ENCODE data around the gene CASP2.

DNA sequence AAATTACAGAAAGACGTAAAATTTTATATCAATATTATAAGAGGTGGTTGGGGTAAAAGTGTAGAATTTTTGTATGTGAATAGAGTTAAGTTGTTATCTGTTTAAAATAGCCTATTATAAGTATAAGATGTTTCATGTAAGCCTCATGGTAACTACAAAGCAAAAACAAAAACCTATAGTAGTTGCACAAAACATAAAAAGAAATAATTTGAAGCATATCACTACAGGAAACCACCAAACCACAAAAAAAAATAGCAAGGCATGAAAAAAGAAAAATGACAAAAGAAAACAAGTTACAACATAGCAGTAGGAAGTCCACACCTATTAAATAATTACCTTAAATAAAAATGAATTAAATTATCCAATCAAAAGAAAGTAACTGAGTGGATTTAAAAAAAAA, 37.3 kb upstream of the CASP2 start:
- TF ChIP-seq, protein P1, sequence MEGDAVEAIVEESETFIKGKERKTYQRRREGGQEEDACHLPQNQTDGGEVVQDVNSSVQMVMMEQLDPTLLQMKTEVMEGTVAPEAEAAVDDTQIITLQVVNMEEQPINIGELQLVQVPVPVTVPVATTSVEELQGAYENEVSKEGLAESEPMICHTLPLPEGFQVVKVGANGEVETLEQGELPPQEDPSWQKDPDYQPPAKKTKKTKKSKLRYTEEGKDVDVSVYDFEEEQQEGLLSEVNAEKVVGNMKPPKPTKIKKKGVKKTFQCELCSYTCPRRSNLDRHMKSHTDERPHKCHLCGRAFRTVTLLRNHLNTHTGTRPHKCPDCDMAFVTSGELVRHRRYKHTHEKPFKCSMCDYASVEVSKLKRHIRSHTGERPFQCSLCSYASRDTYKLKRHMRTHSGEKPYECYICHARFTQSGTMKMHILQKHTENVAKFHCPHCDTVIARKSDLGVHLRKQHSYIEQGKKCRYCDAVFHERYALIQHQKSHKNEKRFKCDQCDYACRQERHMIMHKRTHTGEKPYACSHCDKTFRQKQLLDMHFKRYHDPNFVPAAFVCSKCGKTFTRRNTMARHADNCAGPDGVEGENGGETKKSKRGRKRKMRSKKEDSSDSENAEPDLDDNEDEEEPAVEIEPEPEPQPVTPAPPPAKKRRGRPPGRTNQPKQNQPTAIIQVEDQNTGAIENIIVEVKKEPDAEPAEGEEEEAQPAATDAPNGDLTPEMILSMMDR (IDR thresholded peaks at IDR 0.05) = no peak
- TF ChIP-seq POLR2A (IDR thresholded peaks at IDR 0.05) = no peak
